Right forelimb (tissue), 1 donor: ENCODE measurements around the gene NKPD1.

ENCODE experiments used
- DNase-seq: peaks from one replicate; pipeline ENCODE4 v3.0.0-alpha.2; 2018

Gene NKPD1

DNA sequence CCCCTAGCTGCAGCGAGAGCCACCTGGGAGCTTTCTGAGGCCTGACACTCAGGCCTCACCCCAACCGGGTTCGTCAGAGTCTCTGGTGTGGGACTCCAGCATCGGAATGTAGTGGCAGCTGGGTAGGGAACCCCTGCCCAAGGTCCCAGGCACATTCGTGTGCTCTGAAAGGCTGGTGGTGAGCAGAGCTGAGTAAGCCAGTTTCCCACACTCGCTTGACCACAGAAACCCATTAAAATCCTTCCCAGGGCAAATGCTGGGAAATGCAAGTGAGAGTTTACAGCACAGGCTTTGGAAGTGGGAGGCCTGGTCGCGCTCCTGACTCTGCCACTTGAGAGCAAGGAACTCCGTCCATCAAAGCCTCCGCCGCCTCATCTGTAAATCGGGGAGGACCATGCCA lies 13.0 kb upstream of the NKPD1 start:
- no peak for DNase-seq

DNA sequence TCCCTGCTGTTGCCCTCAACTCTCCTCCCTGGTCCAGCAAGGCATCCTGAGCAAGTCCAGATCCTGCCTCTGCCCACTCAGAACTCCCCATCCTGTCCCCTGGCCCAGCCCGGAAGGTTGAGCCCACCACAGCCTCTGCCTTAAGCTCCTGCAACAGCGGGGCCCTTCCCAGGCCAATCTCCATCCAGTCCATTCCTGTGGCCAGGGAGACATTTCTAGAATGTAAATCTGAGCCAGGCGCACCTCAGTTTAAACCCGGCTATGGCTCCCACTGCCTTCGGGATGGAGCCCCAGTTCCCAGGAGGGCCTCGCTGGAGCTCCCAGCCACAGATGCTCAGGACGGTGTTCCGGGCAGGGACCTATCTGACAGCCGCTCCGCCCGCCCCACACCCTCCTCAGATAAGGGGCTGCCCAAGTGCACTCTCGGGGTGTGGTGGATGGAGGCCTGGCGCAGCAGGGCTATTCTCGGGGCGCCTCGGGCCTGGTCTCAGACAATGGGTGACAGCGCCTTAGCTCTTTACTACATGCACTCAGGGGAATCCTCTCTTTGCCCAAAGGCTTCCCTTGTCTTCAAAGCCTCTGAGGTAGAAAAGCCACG lies 11.9 kb upstream of the NKPD1 start:
- no peak for DNase-seq

DNA sequence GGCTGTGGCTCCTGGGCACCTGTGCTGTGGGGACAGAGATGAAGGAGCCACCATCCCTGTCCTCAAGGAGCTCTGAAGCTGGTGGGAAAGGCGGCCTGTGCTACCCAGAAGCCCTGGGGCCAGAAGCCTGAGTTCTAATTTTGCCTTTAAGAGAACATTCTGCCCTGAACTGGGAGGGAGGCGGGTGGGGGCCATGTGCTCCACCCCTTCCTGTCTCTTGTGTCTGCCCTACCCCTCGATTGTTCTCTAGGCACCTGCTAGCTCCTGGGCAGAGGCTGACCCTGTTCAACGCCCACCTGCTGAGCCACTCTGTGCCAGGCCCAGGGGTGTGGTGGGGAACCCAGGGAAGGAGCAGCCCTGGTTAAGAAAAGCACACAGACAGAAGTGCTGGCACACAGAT lies 11.4 kb upstream of the NKPD1 start:
- peak; percentile 20 for DNase-seq

DNA sequence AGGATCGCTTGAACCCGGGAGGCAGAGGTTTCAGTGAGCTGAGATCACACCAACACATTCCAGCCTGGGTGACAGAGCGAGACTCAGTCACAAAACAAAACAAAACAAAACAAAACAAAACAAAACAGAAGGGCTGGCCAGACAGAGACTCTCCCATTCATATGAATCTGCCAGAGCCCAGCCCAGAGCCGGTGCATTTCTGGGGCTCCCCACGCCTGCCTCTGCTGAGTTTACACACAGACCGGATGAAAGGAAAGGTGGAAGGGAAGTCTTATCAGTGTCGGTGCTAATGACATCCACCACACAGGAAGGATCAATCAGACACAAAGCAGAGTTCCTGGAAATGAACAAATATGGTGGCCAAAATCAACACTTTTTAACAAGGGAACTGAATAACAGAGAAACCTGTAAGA lies 10.4 kb upstream of the NKPD1 start:
- no peak for DNase-seq

DNA sequence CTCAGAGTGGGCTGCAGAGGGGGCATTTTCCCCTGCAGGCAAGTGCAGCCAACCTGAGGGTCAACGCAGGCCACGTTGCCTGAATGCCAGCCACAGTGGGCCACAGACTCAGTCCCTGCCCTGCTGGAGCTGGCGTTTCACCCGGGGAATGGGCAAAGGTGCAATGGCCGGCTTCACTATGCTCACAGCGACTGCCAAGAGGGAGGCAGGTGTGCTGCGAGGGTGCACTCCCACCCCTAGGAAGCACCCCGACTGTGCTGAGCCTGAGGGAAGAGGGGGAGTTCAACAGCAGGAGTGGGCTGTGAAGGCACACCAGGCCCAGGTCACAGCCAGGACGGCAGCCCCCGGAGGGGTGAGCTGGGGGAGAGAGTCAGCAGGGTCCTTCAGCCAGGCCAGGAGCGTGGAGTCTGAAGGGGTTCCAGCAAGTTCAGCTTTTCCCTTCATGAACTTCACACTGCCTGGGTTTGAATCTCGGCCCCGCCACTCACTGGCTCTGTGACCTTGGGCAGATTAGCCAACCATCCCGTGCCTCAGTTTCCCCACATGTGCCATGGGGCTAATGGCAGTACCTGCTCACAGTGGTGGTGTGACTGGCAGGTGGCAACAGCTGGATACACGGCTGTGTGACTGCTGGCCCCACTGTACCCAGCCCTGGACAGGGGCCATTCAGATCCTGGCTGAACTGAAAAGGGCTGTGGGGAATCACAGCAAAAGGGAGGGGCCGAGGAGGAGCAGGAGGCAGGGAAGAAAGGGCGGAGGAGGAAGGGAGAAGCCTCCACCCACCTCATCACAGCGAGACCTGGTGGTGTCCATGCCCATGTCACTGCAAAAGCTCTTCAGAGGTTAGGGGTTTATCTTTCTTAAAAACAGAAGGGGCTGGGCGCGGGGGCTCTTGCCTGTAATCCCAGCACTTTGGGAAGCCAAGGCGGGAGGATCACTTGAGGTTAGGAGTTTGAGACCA lies 9.6 kb upstream of the NKPD1 start:
- no peak for DNase-seq

DNA sequence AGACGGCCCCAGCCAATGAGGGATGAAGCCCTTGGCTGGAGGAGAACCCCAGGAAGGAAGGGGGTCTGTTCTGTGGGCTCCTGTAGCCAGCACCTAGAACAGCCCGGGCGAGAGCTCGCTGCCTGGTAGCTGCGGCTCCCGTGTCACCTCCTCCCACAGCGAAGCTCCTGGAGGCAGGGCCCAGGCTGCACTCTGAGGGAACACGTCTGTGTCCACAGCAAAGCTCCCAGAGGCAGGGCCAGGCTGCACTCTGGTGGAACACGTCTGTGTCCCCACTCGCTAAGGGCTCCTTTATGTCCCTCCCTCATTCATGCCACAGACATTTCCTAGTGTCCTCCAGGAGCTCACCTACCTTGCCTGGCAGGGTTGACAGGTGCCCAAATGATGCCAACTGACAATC lies 8.8 kb upstream of the NKPD1 start:
- DNase-seq: no peak

DNA sequence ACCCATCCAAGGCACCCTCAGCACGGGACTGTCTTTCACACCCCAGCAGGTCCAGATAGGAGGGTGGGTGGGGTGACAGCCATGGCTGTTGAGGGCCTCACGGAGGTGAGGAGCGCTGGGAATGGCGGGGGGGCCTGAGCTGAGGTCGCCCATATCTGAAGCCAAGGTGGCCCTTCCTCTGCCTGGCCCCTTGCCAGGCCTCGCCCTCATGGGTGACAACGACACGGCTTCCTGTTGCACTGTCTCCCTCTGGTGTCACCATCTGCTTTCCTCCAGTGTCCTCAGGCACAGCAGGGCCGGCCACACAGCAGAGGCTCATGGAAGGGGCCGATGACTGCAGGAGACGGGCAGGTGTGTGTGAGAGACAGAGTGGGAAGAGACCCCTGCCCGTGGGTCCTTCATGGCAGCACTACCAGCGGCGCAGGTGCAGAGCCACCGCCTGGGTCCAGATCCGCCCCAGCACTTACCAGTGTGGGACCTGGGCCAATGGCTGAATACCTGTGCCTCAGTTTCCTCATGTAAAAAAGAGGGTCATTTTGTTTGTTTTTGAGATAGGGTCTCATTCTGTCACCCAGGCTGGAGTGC lies 8.1 kb upstream of the NKPD1 start:
- no peak for DNase-seq

DNA sequence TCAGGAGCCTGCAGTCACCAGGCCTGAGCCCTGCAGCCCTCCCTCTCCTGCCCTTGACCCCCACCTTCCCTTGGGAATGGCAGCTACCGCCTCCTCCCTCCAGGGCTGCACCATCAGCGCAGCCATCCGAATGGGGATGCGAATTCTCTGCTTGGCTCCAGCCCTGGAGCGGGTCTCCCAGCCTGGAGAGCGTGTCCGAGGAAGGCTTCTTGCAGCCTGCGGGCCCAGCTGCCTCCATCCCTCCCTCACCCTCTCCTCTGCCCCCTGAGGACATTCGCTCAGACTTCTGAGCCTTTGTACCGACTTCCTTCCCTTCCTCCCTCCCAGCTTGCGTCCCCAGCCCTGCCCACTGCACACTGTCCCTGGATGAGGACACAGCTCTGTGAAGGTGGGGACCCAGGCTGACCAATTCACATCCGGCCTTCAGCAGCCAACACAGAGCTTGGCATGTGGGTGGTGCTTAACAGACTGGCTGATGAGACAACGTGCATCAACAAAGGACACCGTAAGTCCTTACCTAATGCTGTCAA lies 6.0 kb upstream of the NKPD1 start:
- no peak for DNase-seq

DNA sequence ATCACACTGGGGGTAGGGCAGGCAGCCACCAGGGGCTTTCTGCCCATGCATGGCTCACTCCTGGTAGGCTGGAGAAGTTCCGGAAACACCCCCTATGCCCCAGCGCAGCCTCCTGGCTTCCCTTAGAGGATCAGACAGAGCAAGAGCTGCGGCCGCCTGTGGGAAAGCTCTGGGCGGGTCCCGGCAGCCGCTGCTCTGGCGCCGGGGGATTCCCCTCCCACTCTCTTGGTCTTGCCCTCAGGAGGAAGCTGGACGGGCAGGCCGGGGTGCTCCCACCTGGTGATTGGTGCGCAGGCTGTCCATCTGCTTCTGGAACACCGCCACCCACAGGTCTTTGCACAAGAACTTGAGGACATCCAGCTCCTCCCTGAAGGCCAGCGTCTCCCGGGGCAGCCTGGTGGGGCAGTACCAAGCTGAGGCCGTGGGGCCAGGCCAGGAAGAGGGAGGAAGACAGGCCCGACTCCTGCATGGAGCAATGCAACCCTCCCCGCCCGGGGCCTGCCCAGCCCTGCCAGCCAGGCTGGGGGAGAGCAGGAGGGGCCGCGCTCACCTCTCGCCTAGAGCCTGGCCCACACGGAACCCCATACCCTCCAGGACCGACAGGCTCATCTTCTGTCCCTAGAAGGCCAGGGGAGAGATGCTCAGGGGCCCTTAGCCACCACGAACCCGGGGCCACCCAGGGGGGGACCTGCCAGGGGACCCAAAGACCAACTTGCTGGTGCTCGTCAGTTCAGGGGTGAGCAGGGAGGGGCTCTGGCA lies 4.0 kb upstream of the NKPD1 start:
- peak; percentile 58 for DNase-seq

DNA sequence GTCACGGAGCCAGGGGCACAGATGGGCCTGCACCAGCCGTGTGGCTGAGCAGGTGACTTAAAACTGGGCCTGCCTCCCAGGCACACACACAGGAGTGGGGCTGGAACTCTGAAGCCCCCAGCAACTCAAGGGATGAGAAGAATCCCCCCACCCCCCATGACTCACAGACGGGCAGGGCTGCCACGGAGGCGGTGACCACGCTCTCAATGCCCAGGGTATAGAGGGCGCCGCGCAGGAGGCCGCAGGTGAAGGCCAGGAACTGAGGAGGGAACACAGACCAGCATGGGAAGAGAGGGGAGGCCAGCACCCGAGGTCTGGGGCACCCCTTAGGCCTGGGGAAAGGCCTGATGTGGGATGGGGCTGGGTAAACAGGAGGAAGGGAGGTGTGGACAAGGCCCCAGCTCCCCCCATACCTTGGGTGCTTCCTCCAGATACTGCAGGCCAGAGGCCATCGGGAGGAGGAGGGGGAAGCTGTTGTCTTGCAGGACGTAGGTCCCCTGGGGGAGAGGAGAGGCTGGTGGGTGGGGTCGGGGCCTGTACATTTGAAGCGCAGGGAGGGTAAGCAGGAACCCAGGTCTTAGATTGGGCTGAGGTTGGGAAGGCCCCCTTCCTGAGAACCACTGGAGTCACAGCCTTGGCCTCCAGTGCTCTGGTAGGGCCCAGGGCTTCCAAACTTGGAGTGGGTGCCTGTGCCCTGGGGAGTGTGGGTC lies 3.1 kb upstream of the NKPD1 start:
- no peak for DNase-seq

DNA sequence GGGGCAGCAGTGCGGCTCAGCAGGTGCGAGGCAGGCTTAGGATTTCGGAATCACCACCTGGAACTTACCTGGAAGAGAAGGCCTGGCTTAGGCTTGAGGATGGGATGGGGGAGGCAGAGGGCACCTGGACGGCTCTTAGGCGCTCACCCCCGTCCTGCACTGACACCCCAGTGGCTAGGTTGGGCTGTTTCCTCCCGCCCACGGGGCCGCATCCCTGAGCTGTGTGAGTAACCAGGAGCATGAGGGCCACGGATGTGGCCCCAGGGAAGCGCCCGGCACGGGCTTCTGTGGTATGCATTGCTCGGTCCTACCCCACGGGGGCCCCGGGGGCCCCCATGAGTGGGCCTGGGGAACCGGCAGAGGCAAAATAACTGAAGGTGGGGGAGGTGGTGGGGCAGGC lies 2.4 kb upstream of the NKPD1 start:
- no peak for DNase-seq

DNA sequence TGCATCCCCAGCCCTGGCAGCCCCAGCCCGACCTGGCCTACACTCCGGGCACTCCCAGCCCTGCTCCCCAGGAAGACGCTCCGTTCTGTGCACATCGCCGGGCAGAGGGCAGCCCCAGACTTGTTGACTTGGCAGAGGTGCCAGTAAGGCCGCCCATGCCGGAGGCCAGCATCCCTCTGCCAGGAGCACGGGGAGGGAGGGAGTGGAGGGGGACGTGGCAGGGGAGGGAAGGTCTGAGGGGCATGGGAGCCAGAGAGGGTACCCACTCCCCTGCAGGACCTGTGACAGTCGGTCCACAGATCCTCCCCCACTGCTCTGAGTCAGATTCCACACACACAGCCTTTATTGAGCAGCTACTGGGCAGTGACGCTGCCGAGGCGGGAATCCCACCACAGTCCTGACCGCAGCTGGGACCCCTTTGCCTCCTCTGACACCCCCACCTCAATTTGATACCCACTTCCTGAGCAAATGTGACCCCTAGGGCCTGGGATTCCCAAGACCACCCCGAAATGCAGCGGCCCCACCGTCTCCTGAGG lies 1.9 kb upstream of the NKPD1 start:
- DNase-seq: no peak

DNA sequence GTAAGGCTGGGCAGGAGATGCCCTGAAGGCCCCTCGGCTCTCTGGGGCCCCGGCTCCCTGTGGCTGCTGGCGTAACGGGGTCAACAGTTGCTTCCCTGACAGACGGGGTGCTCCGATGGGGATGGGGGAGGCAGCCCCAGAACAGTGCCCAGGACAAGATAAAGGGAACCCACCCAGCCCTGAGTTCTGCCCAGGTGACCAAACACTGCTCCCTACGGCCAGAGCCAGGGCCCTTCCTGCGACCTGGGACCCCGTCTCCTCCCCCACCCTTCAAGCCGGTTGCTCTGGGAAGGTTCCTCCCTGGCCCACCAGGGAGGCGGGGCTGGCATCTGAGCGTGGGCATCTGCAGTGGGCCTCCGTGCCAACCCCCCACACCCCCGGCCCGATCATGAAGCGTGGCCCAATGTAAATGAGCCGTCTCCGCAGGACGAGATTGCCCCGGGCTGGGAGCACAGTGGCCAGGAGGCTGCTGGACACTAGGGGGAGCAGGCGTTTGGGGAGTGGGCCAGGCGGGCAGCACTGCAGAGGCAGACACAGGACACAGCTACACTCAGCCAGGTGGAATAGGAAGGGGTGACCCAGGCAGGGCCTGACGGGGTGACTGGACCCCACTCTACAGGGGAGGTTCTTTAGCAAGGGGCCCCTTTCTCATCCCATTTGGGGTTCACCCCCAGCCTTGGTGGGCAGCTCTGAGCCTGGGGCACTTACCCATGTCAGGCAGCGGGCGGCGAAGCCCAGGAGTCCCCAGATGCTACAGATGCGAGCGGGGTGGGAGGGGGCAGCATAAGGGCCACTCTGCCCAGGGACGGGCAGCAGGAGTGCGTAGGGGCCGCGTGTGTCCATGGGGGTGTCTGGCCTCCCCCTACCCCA lies 1.2 kb upstream of the NKPD1 start:
- no peak for DNase-seq

DNA sequence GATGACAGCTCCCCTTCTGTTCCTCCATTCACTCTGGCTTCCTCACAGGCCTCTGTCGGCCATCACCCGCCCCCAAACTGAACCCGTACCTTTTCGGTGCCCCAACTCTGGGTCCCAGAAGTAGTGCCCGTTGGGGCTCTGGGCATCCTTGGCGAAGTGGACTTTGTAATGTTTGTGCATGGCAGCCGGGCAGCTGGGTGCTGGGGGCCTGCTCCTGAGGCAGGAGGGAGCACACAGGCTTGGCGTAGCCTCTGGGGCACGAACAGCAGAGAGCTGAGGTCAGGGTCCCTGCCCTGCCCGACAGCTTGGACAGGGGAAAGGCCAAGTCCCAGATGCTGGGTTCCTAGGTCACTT lies 834 bp downstream of the NKPD1 start:
- DNase-seq: no peak

DNA sequence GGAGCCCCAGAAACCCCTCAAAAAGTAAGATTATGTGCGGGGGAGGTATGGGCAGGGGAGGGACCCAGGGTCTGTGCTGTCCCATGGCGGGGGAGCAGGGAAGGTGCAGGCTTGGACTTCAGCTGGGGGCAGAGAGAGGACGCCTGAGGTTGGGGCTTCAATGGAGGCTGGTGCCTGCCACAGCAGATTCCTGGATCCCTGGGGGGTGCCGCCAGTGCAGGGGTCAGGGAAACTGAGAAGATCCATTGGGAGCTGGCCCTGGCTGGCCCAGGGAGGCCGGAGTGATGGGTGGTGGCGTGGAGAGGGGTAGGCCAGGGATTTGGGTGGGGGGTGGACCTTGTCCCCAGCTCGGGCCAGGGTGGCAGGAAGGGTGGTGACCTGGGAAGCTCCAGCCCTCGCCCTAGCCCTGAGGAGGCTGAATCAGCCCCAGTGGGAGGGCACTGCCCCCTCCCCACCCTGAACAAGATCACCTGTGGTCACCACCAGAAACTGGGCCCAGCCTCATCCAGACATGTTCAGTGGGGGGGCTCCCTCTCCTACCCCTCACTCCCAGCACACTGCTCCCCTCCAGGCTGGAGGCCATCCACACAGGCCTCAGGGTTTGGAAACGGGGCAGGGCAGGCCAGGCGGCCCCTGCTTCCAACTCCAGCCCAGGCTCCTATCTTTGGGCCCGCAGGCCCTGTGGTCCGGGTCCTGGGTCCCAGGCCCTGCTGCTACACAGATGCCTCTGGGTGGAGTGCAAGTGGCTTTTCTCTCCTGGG lies 1.4 kb downstream of the NKPD1 start:
- DNase-seq: no peak

DNA sequence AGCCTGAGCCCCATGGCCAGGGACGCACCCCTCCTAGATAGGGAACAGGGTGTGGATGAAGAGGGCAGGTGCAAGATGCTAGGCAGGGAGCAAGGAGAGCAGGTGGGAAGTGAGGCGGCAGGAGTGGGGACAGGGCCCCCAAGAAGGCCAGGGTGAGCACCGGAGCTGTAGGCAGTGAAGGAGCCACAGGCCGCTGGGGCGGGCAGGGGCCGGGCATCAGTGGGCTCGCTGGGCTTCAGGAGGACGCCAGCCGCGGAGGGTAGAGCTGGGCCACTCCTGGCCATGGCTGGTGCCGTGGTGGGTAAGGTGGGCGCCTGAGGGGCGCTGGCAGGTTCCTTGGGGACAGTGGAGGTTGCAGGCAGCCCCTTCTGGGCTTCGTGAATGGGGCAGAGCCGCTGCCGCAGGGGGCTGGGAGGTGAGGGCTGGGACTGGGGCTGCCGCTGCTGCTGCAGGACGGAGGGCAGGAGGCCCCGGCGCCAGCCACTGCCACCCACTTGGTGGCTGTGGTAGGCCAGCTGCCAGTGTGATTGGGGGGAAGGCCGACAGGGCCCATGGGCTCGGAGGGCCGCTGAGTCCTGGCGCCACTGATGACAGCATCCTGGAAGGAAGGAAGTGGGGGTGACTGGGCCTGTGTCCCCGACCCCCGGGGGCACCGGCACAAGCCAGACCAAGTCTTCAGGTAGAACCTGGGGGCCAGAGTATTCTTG lies 2.1 kb downstream of the NKPD1 start:
- DNase-seq: no peak

DNA sequence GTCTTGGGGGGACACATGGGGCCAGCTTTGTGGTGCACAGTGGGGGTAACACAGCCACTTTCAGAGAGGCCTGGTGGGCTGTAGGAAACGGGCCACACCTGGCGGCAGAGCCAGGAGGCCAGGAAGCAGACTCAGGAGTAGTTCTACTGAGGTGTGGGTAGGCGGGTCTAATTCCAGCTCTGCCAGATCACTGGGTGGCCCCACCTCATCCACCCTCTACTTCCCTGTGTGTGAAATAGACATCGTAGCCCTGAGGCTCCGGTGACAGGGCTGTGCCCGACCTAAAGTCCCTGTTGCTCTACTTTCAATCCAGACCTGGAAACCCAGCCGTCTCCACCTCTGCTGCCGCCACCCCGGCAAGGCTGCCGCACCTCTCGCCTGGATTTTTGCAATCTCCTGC lies 4.0 kb downstream of the NKPD1 start:
- no peak for DNase-seq

DNA sequence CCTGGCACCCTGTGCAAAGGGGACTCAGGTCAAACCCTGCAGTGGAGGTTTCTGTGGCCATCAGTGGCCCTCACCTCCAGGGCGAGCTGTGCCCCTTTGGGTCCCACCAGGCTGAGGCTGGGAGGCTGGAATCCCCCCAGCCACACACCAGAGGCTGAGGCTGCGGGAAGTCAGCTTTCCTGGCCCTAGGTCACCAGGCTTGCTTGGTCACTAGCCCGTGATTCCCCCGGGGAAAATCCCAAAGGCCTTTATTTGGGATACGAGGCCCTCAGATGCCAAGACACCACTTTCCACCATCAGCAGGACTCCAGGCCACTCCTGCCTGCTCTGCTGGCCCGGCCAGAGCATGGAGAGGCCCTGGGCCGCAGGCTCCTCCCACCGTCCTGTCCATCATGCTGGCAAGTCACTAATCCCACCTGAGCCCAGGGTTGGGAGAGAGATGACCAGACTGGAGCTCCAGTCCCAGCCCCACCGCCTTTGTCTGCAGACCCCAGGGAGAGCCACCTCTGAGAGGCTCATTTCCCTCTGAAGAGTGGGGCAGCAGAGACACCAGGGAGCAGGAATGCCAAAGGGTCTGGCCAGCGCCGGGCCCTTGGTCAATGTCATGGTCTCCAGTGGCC lies 4.7 kb downstream of the NKPD1 start:
- no peak for DNase-seq
